ENCODE data around the gene CDH4. TPM values are rescaled to one million over a fixed set of nuclear protein-coding genes. Genes with fewer than 3 reads are reported as not detected.

The CDH4 gene
- total RNA-seq, 6 experiments from 2014 or later, result 5.8 to 12.8 (median 10.9) TPM

DNA sequence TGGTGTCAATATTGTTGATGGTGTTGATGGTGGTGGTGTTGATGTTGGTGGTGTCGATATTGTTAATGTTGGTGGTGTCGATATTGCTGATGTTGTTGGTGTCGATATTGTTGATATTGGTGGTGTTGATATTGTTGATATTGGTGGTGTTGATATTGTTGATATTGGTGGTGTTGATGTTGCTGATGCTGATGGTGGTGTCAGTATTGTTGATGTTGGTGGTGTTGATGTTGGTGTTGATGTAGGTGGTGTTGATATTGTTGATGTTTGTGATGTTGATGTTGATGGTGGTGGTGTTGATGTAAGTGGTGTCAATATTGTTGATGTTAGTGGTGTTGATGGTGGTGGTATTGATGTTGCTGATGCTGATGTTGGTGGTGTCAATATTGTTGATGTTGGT, 240.0 kb downstream of the CDH4 start:
- H3K9me3 Mint-ChIP-seq, result peaks cover 1% of the 10 kb centered on the region; the same call in 1 of the 2 replicates
- no peak overlapping the region for H3K4me3 Mint-ChIP-seq
- no peak overlapping the region for H3K27ac Mint-ChIP-seq
- no peaks in the 10 kb centered on the region for H3K4me1 Mint-ChIP-seq (ENCODE audit: low read depth)
- DNase-seq, result no peak
- H3K27me3 Mint-ChIP-seq (ENCODE audit: insufficient read depth), result no peaks in the 10 kb centered on the region
- no peaks in the 10 kb centered on the region for H3K36me3 Mint-ChIP-seq (ENCODE audit: low read depth)
- TF ChIP-seq, protein P1, sequence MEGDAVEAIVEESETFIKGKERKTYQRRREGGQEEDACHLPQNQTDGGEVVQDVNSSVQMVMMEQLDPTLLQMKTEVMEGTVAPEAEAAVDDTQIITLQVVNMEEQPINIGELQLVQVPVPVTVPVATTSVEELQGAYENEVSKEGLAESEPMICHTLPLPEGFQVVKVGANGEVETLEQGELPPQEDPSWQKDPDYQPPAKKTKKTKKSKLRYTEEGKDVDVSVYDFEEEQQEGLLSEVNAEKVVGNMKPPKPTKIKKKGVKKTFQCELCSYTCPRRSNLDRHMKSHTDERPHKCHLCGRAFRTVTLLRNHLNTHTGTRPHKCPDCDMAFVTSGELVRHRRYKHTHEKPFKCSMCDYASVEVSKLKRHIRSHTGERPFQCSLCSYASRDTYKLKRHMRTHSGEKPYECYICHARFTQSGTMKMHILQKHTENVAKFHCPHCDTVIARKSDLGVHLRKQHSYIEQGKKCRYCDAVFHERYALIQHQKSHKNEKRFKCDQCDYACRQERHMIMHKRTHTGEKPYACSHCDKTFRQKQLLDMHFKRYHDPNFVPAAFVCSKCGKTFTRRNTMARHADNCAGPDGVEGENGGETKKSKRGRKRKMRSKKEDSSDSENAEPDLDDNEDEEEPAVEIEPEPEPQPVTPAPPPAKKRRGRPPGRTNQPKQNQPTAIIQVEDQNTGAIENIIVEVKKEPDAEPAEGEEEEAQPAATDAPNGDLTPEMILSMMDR (IDR thresholded peaks at IDR 0.05), result no peak

- Mint-ChIP-seq H3K36me3 (ENCODE audit: low read depth) (no peaks in the 10 kb centered on the region), H3K27me3 (ENCODE audit: insufficient read depth) (no peaks in the 10 kb centered on the region), H3K27ac (no peak overlapping the region), H3K4me1 (ENCODE audit: low read depth) (no peaks in the 10 kb centered on the region), H3K4me3 (no peak overlapping the region), H3K9me3 (no peaks in the 10 kb centered on the region)
- TF ChIP-seq, protein P1 (IDR thresholded peaks at IDR 0.05), result no peak
- DNase-seq, result no peak
Observed at GRCh38 chr20:61493798-61494305, 241.8 kb downstream of the CDH4 start.

GRCh38 chr20:61494763-61495575, 242.9 kb downstream of the CDH4 start:
- TF ChIP-seq, protein P1 (IDR thresholded peaks at IDR 0.05), result no peak
- no peaks in the 10 kb centered on the region for H3K36me3 Mint-ChIP-seq (ENCODE audit: low read depth)
- no peak overlapping the region for H3K4me3 Mint-ChIP-seq
- no peaks in the 10 kb centered on the region for H3K9me3 Mint-ChIP-seq
- H3K4me1 Mint-ChIP-seq (ENCODE audit: low read depth), result no peaks in the 10 kb centered on the region
- no peak overlapping the region for H3K27ac Mint-ChIP-seq
- no peak for DNase-seq
- no peaks in the 10 kb centered on the region for H3K27me3 Mint-ChIP-seq (ENCODE audit: insufficient read depth)

- Mint-ChIP-seq H3K4me1 (ENCODE audit: low read depth) (no peaks in the 10 kb centered on the region), H3K27ac (no peak overlapping the region), H3K9me3 (no peaks in the 10 kb centered on the region), H3K4me3 (no peak overlapping the region), H3K27me3 (ENCODE audit: insufficient read depth) (no peaks in the 10 kb centered on the region), H3K36me3 (ENCODE audit: low read depth) (no peaks in the 10 kb centered on the region)
- TF ChIP-seq, protein P1 (IDR thresholded peaks at IDR 0.05), result no peak
- no peak for DNase-seq
Observed at GRCh38 chr20:61497029-61497627, 245.1 kb downstream of the CDH4 start.

DNA sequence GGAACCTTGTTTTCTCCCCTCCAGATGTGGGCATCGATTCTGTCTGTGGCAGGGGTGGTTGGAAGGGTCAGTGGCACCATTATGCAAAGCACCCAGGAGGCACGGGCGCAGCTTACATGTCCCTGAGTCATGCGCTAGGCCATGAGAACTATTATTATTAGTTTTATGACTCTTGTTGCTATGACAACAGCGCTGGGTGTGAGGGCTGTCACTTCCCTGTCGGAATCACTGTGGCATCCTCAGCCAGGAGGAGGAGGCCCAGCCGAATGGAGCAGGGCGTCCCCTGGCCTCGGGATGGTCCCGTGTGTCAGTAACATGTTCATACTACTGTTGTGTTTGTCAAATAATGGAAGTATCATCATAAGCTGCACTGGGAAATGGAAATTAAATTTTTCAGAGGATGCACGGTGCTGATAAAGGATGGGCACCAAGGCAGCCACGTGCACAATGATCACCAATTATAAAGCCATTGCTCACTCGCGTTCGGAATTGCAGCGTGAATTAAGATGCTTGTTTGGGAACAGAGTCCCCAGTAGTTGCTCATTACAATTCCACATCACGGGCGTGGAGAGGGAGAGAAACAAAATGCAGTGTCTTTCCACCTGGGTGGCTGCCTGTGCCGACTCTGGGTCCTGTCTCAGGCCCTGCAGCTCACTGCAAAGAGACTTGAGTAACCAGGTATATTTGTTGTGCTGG, 247.9 kb downstream of the CDH4 start:
- no peak for DNase-seq
- no peak overlapping the region for H3K27ac Mint-ChIP-seq
- H3K4me1 Mint-ChIP-seq (ENCODE audit: low read depth), result no peaks in the 10 kb centered on the region
- H3K9me3 Mint-ChIP-seq, result no peaks in the 10 kb centered on the region
- peaks cover 2% of the 10 kb centered on the region; the same call in 1 of the 2 replicates for H3K27me3 Mint-ChIP-seq (ENCODE audit: insufficient read depth)
- TF ChIP-seq, protein P1 (IDR thresholded peaks at IDR 0.05), result no peak
- no peak overlapping the region for H3K4me3 Mint-ChIP-seq
- no peaks in the 10 kb centered on the region for H3K36me3 Mint-ChIP-seq (ENCODE audit: low read depth)
